HG02840 (cell line): ENCODE data around the gene KRT81.
"Not testable (repeated sequence)": the region's sequence is repeated elsewhere in the genome, so short reads cannot be mapped to it uniquely, and the experiment has no call there.

Source experiments
- ATAC-seq: cut with Tn5 transposase; IDR thresholded peaks from one replicate; pipeline ENCODE4 v1.9.1; 2021; ENCODE audit warnings: mild to moderate bottlenecking, moderate library complexity, moderate number of reproducible peaks; ENCODE audit not compliant: unreplicated experiment, low FRiP score

KRT81 gene

GRCh38 chr12:52300796-52301691 is 9.7 kb upstream of the KRT81 start:
- no peak for ATAC-seq

- ATAC-seq = no peak
Measured at GRCh38 chr12:52298677-52299190, 7.4 kb upstream of the KRT81 start.

GRCh38 chr12:52296572-52297215 is 5.4 kb upstream of the KRT81 start:
- no peak for ATAC-seq

- no peak for ATAC-seq
Measured at GRCh38 chr12:52295663-52296062, 4.3 kb upstream of the KRT81 start.

GRCh38 chr12:52294803-52295202 is 3.5 kb upstream of the KRT81 start:
- ATAC-seq = no peak

GRCh38 chr12:52293926-52294325 is 2.6 kb upstream of the KRT81 start:
- ATAC-seq = no peak

GRCh38 chr12:52290483-52291134 is 725 bp downstream of the KRT81 start:
- not testable (repeated sequence) for ATAC-seq

- not testable (repeated sequence) for ATAC-seq
Measured at GRCh38 chr12:52287816-52288805, 3.2 kb downstream of the KRT81 start.

GRCh38 chr12:52286857-52287785 is 4.2 kb downstream of the KRT81 start:
- not testable (repeated sequence) for ATAC-seq

- no peak for ATAC-seq
Measured at GRCh38 chr12:52285851-52286530, 5.3 kb downstream of the KRT81 start.

GRCh38 chr12:52285172-52285745 is 6.1 kb downstream of the KRT81 start:
- no peak for ATAC-seq

GRCh38 chr12:52284562-52285171 is 6.7 kb downstream of the KRT81 start:
- no peak for ATAC-seq

- no peak for ATAC-seq
Measured at GRCh38 chr12:52280796-52281560, 10.4 kb downstream of the KRT81 start.

- ATAC-seq = no peak
Measured at GRCh38 chr12:52280319-52280795, 11.0 kb downstream of the KRT81 start.

- no peak for ATAC-seq
Measured at GRCh38 chr12:52279422-52280318, 11.7 kb downstream of the KRT81 start.
